NT2/D1 (cell line): Measurements from ENCODE around the gene CPNE9.

ENCODE experiments used
- SUZ12 ChIP-seq: IDR thresholded peaks from 2 replicates; pipeline ENCODE4 v1.6.1; 2011; ENCODE audit not compliant: insufficient read length, insufficient read depth; ENCODE audit errors: extremely low read depth
- YY1 ChIP-seq: IDR thresholded peaks from 2 replicates; pipeline ENCODE4 v1.6.1; 2011; ENCODE audit not compliant: insufficient read length, insufficient read depth
- ZNF274 ChIP-seq: IDR thresholded peaks from 2 replicates; pipeline ENCODE4 v1.6.1; 2011; ENCODE audit warnings: mild to moderate bottlenecking, low read depth, low read length

- TF ChIP-seq ZNF274 (no peak), SUZ12 (no peak), YY1 (no peak)
Measured at GRCh38 chr3:9689757-9690156, 13.9 kb upstream of the CPNE9 start.
